A549 (cell line): ENCODE results near the gene LAIR1. TPM values are rescaled to one million over a fixed set of nuclear protein-coding genes. Genes with fewer than 3 reads are reported as not detected.

Source experiments
- ATAC-seq, 2 experiments: fragments of 200-7000 bp in 1 of 2; fragments of >200 bp in 1 of 2; cut with Nextera tagmentation in 1 of 2; cut with Tn5 transposase in 1 of 2; 3 replicates each; pipeline versions ENCODE4 v1.8.0 to v1.9.1; 2018 to 2020; ENCODE audit warnings: mild to moderate bottlenecking in 1 of 2, moderate library complexity in 1 of 2
- CTCF ChIA-PET: fragments of 300-600 bp; sonication (Branson Sonifier 250); formaldehyde crosslinking; extraction: SDS; loops from one replicate; lab custom pipeline; 2021; ENCODE audit warnings: antibody characterized with exemption, inconsistent platforms; lab: Yijun Ruan, JAX
- POLR2A ChIA-PET: fragments of 350-600 bp; formaldehyde crosslinking; extraction: SDS; loops from one replicate; lab custom pipeline; 2021; ENCODE audit warnings: antibody characterized with exemption, inconsistent platforms; lab: Yijun Ruan, JAX
- DNase-seq, 2 experiments: peaks; one replicate each; pipeline versions ENCODE4 v3.0.0 to v3.0.0-alpha.2; 2011 to 2016; ENCODE audit warnings: low read depth in 1 of 2, low spot score in 1 of 2
- FAIRE-seq: peaks from 2 replicates; lab custom pipeline; 2011; peaks lifted over from hg19 to GRCh38; lab: Jason Lieb, UNC
- H3K27ac ChIP-seq, 2 experiments: fragments of >200 bp; sonication (Bioruptor Twin); formaldehyde crosslinking; 3 replicates each; pipeline ENCODE4 v1.5.1; 2016 to 2017
- H3K4me1 ChIP-seq: fragments of >200 bp; sonication (Bioruptor Twin); formaldehyde crosslinking; 3 replicates; pipeline ENCODE4 v1.6.1; 2016
- H3K4me2 ChIP-seq: fragments of >200 bp; sonication (Bioruptor Twin); formaldehyde crosslinking; 3 replicates; pipeline ENCODE4 v1.6.1; 2016
- H3K4me3 ChIP-seq: fragments of >200 bp; sonication (Bioruptor Twin); formaldehyde crosslinking; 3 replicates; pipeline ENCODE4 v1.5.1; 2016
- H3K9me3 ChIP-seq: fragments of >200 bp; sonication (Bioruptor Twin); formaldehyde crosslinking; 3 replicates; pipeline ENCODE4 v1.6.1; 2016
- ATOH8 ChIP-seq: fragments of 250-450 bp; sonication (Bioruptor Pico); IDR thresholded peaks from 2 replicates; pipeline ENCODE4 v1.5.0; 2020; ENCODE audit warnings: low read depth, mild to moderate bottlenecking, moderate library complexity
- BHLHE40 ChIP-seq: IDR thresholded peaks from 2 replicates; pipeline ENCODE4 v1.6.1; 2012; ENCODE audit warnings: low read depth, low read length, inconsistent platforms
- CEBPB ChIP-seq, 2 experiments: fragments of >200 bp in 1 of 2; sonication (Bioruptor Twin) in 1 of 2; formaldehyde crosslinking in 1 of 2; IDR thresholded peaks; 2 replicates each; pipeline ENCODE4 v1.6.1; 2012 to 2016
- CHD2 ChIP-seq: fragments of 150-350 bp; IDR thresholded peaks from 2 replicates; pipeline ENCODE4 v1.6.1; 2014; ENCODE audit warnings: low read length; ENCODE audit not compliant: partially characterized antibody
- CTCF ChIP-seq: fragments of >200 bp; sonication (Bioruptor Twin); formaldehyde crosslinking; IDR thresholded peaks from 3 replicates; pipeline ENCODE4 v1.5.1; 2016
- ELK1 ChIP-seq: fragments of 150-350 bp; IDR thresholded peaks from 2 replicates; pipeline ENCODE4 v1.6.1; 2014; ENCODE audit warnings: low read depth, mild to moderate bottlenecking, low read length
- FOXS1 ChIP-seq: fragments of 250-450 bp; sonication (Bioruptor Pico); IDR thresholded peaks from 2 replicates; pipeline ENCODE4 v1.5.0; 2020; ENCODE audit warnings: mild to moderate bottlenecking, moderate library complexity
- GATA3 ChIP-seq: IDR thresholded peaks from 2 replicates; pipeline ENCODE4 v1.6.1; 2012; ENCODE audit warnings: borderline replicate concordance
- HDAC2 ChIP-seq: fragments of 200-600 bp; sonication (generic); IDR thresholded peaks from 2 replicates; pipeline ENCODE4 v1.6.1; 2016
- HES2 ChIP-seq: fragments of >200 bp; sonication (Bioruptor Twin); formaldehyde crosslinking; IDR thresholded peaks from 2 replicates; pipeline ENCODE4 v1.6.1; 2016
- HOXB5 ChIP-seq: fragments of 250-450 bp; sonication (Bioruptor Pico); IDR thresholded peaks from 2 replicates; pipeline ENCODE4 v1.5.0; 2020; ENCODE audit warnings: mild to moderate bottlenecking, moderate library complexity
- JUN ChIP-seq, 2 experiments: fragments of >200 bp; sonication (Bioruptor Twin); formaldehyde crosslinking; IDR thresholded peaks; 2 replicates in 1 of 2; 3 replicates in 1 of 2; pipeline ENCODE4 v1.6.1; 2016 to 2017
- KDM1A ChIP-seq: fragments of 200-600 bp; sonication (generic); IDR thresholded peaks from 2 replicates; pipeline ENCODE4 v1.6.1; 2016; ENCODE audit warnings: low read depth, mild to moderate bottlenecking
- KDM5A ChIP-seq: fragments of 200-600 bp; sonication (generic); IDR thresholded peaks from 2 replicates; pipeline ENCODE4 v1.6.1; 2016; ENCODE audit warnings: antibody characterized with exemption, mild to moderate bottlenecking
- MYC ChIP-seq: IDR thresholded peaks from 2 replicates; pipeline ENCODE4 v1.6.1; 2012; ENCODE audit warnings: mild to moderate bottlenecking, inconsistent platforms, low read length, improper control_type of control experiment, borderline replicate concordance
- NFE2L2 ChIP-seq: fragments of 150-350 bp; conservative IDR thresholded peaks from 2 replicates; pipeline ENCODE4 v1.6.1; 2014; ENCODE audit warnings: low read length
- NR3C1 ChIP-seq: fragments of >200 bp; sonication (Bioruptor Twin); formaldehyde crosslinking; IDR thresholded peaks from 3 replicates; pipeline ENCODE4 v1.6.1; 2017
- PHF8 ChIP-seq: fragments of 200-600 bp; sonication (generic); IDR thresholded peaks from 2 replicates; pipeline ENCODE4 v1.6.1; 2016; ENCODE audit warnings: low read depth, mild to moderate bottlenecking, antibody characterized with exemption, moderate library complexity, borderline replicate concordance
- RARB ChIP-seq: fragments of 250-450 bp; sonication (Bioruptor Pico); IDR thresholded peaks from 2 replicates; pipeline ENCODE4 v1.8.0; 2021; ENCODE audit warnings: mild to moderate bottlenecking, moderate library complexity
- RCOR1 ChIP-seq: fragments of 150-350 bp; IDR thresholded peaks from 2 replicates; pipeline ENCODE4 v1.6.1; 2014; ENCODE audit warnings: antibody characterized with exemption, low read length, low read depth
- REST ChIP-seq: fragments of 200-600 bp; sonication (generic); IDR thresholded peaks from 2 replicates; pipeline ENCODE4 v1.6.1; 2016; ENCODE audit warnings: antibody characterized with exemption, mild to moderate bottlenecking, moderate library complexity
- SREBF2 ChIP-seq: fragments of 450-650 bp; IDR thresholded peaks from 2 replicates; pipeline ENCODE4 v1.6.1; 2014; ENCODE audit warnings: mild to moderate bottlenecking, moderate library complexity
- TFCP2L1 ChIP-seq: fragments of 250-450 bp; sonication (Bioruptor Pico); IDR thresholded peaks from 2 replicates; pipeline ENCODE4 v1.5.0; 2021; ENCODE audit warnings: mild to moderate bottlenecking
- ZFP36 ChIP-seq: fragments of 450-650 bp; IDR thresholded peaks from 2 replicates; pipeline ENCODE4 v1.6.1; 2014; ENCODE audit warnings: borderline replicate concordance; ENCODE audit not compliant: partially characterized antibody
- ZNF302 ChIP-seq: fragments of 250-450 bp; sonication (Bioruptor Pico); IDR thresholded peaks from 2 replicates; pipeline ENCODE4 v1.9.0; 2021; ENCODE audit warnings: inconsistent platforms, mild to moderate bottlenecking, moderate library complexity
- WGBS: methylation state at CpG from one replicate; pipeline ENCODE4 v1.1.6; 2017; ENCODE audit errors: missing lambda C conversion rate; 5-methylcytosine and 5-hydroxymethylcytosine counted together
- polyA plus RNA-seq, 4 experiments: library from polyadenylated mRNA; depleted of rRNA in 3 of 4; stranded (reverse); fragments of >200 nt; fragmentation: RNase III in 1 of 4; extraction: RNeasy Plus Mini Kit Qiagen cat#74134 plus additional on column Dnase treatment in 1 of 4; gene quantifications; 2 replicates in 3 of 4; 3 replicates in 1 of 4; pipeline ENCODE4 v1.2.3, GENCODE V29; 2011 to 2017

LAIR1 gene
- polyA plus RNA-seq, 2 of the 4 experiments (the other 2 are of a cell fraction): not detected

- TF ChIP-seq RCOR1 (no peak), ELK1 (no peak), NR3C1 (no peak), HOXB5 (no peak), ZNF302 (no peak), CHD2 (no peak), REST (no peak), CEBPB (IDR thresholded peaks at IDR 0.05) (no peak), SREBF2 (no peak), KDM5A (no peak), FOXS1 (CRISPR knock-in tag) (no peak), ZFP36 (no peak), NFE2L2 (no peak), PHF8 (no peak), HES2 (no peak), BHLHE40 (no peak)
- DNase-seq (no peak), FAIRE-seq (no peak), ATAC-seq (peak in 1 of 2 experiments; percentile 55; a peak in 3 of 6 replicates)
- Histone ChIP-seq H3K9me3 (no peaks in the 10 kb centered on the region), H3K4me2 (no peak within 1 kb of the TSS), H3K27ac (no peak within 1 kb of the TSS), H3K4me1 (no peaks in the 10 kb centered on the region), H3K4me3 (no peak within 1 kb of the TSS)
- POLR2A ChIA-PET: no interaction called here
- WGBS: 2% methylated on average over 9 of the region's 13 CpGs
- CTCF ChIA-PET: interaction anchor here (1.4 kb wide), 1 partner anchor 78 kb away, joined by 4 read pairs; no protein-coding TSS in a partner anchor
These were observed 52.0 kb downstream of the LAIR1 start, which contains the start of gene LILRA5 for GRCh38 chr19:54312436-54313377. TSS of gene LILRA5 (minus strand) at chr19:54313166. CDS start at chr19:54313019, 147 bp downstream.

GRCh38 chr19:54312011-54312410, 52.7 kb downstream of the LAIR1 start:
- DNase-seq: no peak
- Histone ChIP-seq H3K27ac (no peak overlapping the region), H3K4me1 (no peaks in the 10 kb centered on the region), H3K9me3 (no peaks in the 10 kb centered on the region), H3K4me2 (no peak overlapping the region), H3K4me3 (no peak overlapping the region)
- POLR2A ChIA-PET: no interaction called here
- CTCF ChIA-PET: interaction anchor here (1.4 to 2.0 kb wide), 2 partner anchors 79 kb away, joined by 4 to 8 read pairs; no protein-coding TSS in a partner anchor
- peak; percentile 14 to 28; a peak in 1 of 6 replicates for ATAC-seq
- WGBS: 24% methylated on average over 4 of the region's 6 CpGs
- FAIRE-seq: no peak
- TF ChIP-seq TFCP2L1 (CRISPR knock-in tag) (no peak), RCOR1 (no peak), HDAC2 (no peak), ATOH8 (CRISPR knock-in tag) (no peak), REST (no peak), CTCF (no peak), GATA3 (no peak), JUN (IDR thresholded peaks at IDR 0.05) (no peak), MYC (no peak), RARB (CRISPR knock-in tag) (no peak), KDM1A (no peak)
